Measurements from ENCODE around the gene GALNTL6.

Gene GALNTL6

GRCh38 chr4:172660251-172660650 is 847.0 kb downstream of the GALNTL6 start:
- no peak for TF ChIP-seq CTCF (IDR thresholded peaks at IDR 0.05; ENCODE audit: low read depth, low read length)
- no peak overlapping the region for H3K4me3 ChIP-seq (replicated peaks in 1 of 2; ENCODE audit: low read depth in 2 of 2, low read length in 2 of 2)
- DNase-seq (ENCODE audit: low read depth in 2 of 2): no peak

GRCh38 chr4:172662113-172662512 is 848.9 kb downstream of the GALNTL6 start:
- H3K4me3 ChIP-seq (replicated peaks in 1 of 2; ENCODE audit: low read depth in 2 of 2, low read length in 2 of 2): no peak overlapping the region
- no peak for TF ChIP-seq CTCF (IDR thresholded peaks at IDR 0.05; ENCODE audit: low read depth, low read length)
- DNase-seq (ENCODE audit: low read depth in 2 of 2): no peak

GRCh38 chr4:172666711-172667368 is 853.6 kb downstream of the GALNTL6 start:
- TF ChIP-seq CTCF (IDR thresholded peaks at IDR 0.05; ENCODE audit: low read depth, low read length): no peak
- H3K4me3 ChIP-seq (replicated peaks in 1 of 2; ENCODE audit: low read depth in 2 of 2, low read length in 2 of 2): no peak overlapping the region
- peak in 1 of 2 donors; percentile 2 for DNase-seq (ENCODE audit: low read depth in 2 of 2)

- no peak for TF ChIP-seq CTCF (IDR thresholded peaks at IDR 0.05; ENCODE audit: low read depth, low read length)
- DNase-seq (ENCODE audit: low read depth in 2 of 2): no peak
- H3K4me3 ChIP-seq (replicated peaks in 1 of 2; ENCODE audit: low read depth in 2 of 2, low read length in 2 of 2): no peak overlapping the region
Observed at GRCh38 chr4:172674811-172675210, 861.6 kb downstream of the GALNTL6 start.

- no peak overlapping the region for H3K4me3 ChIP-seq (replicated peaks in 1 of 2; ENCODE audit: low read depth in 2 of 2, low read length in 2 of 2)
- no peak for DNase-seq (ENCODE audit: low read depth in 2 of 2)
- TF ChIP-seq CTCF (IDR thresholded peaks at IDR 0.05; ENCODE audit: low read depth, low read length): no peak
Observed at GRCh38 chr4:172675232-172675631, 862.0 kb downstream of the GALNTL6 start.

- H3K4me3 ChIP-seq (replicated peaks in 1 of 2; ENCODE audit: low read depth in 2 of 2, low read length in 2 of 2): no peak overlapping the region
- no peak for DNase-seq (ENCODE audit: low read depth in 2 of 2)
- no peak for TF ChIP-seq CTCF (IDR thresholded peaks at IDR 0.05; ENCODE audit: low read depth, low read length)
Observed at GRCh38 chr4:172680691-172681090, 867.5 kb downstream of the GALNTL6 start.

- no peak overlapping the region for H3K4me3 ChIP-seq (replicated peaks in 1 of 2; ENCODE audit: low read depth in 2 of 2, low read length in 2 of 2)
- TF ChIP-seq CTCF (IDR thresholded peaks at IDR 0.05; ENCODE audit: low read depth, low read length): no peak
- no peak for DNase-seq (ENCODE audit: low read depth in 2 of 2)
Observed at GRCh38 chr4:172683021-172683420, 869.8 kb downstream of the GALNTL6 start.

All from cardiac fibroblast (primary cell).